ENCODE data around the gene KCMF1. TPM values are rescaled to one million over a fixed set of nuclear protein-coding genes. Genes with fewer than 3 reads are reported as not detected.

Gene KCMF1
- total and polyA plus RNA-seq, 2 of the 13 experiments (the other 11 are each of a cell fraction or from before 2014, with no cell fraction given): 62.1 to 116 TPM

GRCh38 chr2:85037622-85038021 is 66.7 kb downstream of the KCMF1 start (continued):
- TF ChIP-seq, protein P1, sequence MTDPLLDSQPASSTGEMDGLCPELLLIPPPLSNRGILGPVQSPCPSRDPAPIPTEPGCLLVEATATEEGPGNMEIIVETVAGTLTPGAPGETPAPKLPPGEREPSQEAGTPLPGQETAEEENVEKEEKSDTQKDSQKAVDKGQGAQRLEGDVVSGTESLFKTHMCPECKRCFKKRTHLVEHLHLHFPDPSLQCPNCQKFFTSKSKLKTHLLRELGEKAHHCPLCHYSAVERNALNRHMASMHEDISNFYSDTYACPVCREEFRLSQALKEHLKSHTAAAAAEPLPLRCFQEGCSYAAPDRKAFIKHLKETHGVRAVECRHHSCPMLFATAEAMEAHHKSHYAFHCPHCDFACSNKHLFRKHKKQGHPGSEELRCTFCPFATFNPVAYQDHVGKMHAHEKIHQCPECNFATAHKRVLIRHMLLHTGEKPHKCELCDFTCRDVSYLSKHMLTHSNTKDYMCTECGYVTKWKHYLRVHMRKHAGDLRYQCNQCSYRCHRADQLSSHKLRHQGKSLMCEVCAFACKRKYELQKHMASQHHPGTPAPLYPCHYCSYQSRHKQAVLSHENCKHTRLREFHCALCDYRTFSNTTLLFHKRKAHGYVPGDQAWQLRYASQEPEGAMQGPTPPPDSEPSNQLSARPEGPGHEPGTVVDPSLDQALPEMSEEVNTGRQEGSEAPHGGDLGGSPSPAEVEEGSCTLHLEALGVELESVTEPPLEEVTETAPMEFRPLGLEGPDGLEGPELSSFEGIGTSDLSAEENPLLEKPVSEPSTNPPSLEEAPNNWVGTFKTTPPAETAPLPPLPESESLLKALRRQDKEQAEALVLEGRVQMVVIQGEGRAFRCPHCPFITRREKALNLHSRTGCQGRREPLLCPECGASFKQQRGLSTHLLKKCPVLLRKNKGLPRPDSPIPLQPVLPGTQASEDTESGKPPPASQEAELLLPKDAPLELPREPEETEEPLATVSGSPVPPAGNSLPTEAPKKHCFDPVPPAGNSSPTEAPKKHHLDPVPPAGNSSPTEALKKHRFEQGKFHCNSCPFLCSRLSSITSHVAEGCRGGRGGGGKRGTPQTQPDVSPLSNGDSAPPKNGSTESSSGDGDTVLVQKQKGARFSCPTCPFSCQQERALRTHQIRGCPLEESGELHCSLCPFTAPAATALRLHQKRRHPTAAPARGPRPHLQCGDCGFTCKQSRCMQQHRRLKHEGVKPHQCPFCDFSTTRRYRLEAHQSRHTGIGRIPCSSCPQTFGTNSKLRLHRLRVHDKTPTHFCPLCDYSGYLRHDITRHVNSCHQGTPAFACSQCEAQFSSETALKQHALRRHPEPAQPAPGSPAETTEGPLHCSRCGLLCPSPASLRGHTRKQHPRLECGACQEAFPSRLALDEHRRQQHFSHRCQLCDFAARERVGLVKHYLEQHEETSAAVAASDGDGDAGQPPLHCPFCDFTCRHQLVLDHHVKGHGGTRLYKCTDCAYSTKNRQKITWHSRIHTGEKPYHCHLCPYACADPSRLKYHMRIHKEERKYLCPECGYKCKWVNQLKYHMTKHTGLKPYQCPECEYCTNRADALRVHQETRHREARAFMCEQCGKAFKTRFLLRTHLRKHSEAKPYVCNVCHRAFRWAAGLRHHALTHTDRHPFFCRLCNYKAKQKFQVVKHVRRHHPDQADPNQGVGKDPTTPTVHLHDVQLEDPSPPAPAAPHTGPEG (CRISPR knock-in tag; IDR thresholded peaks at IDR 0.05): no peak
- TF ChIP-seq GZF1 (CRISPR knock-in tag; IDR thresholded peaks at IDR 0.05): no peak
- TF ChIP-seq, protein P2, sequence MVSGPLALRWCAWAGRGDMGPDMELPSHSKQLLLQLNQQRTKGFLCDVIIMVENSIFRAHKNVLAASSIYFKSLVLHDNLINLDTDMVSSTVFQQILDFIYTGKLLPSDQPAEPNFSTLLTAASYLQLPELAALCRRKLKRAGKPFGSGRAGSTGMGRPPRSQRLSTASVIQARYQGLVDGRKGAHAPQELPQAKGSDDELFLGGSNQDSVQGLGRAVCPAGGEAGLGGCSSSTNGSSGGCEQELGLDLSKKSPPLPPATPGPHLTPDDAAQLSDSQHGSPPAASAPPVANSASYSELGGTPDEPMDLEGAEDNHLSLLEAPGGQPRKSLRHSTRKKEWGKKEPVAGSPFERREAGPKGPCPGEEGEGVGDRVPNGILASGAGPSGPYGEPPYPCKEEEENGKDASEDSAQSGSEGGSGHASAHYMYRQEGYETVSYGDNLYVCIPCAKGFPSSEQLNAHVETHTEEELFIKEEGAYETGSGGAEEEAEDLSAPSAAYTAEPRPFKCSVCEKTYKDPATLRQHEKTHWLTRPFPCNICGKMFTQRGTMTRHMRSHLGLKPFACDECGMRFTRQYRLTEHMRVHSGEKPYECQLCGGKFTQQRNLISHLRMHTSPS (CRISPR knock-in tag; IDR thresholded peaks at IDR 0.05; ENCODE audit: low read depth): no peak
- TF ChIP-seq, protein P3, sequence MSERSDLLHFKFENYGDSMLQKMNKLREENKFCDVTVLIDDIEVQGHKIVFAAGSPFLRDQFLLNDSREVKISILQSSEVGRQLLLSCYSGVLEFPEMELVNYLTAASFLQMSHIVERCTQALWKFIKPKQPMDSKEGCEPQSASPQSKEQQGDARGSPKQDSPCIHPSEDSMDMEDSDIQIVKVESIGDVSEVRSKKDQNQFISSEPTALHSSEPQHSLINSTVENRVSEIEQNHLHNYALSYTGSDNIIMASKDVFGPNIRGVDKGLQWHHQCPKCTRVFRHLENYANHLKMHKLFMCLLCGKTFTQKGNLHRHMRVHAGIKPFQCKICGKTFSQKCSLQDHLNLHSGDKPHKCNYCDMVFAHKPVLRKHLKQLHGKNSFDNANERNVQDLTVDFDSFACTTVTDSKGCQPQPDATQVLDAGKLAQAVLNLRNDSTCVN (CRISPR knock-in tag; IDR thresholded peaks at IDR 0.05; ENCODE audit: borderline replicate concordance): no peak
- TF ChIP-seq TRIM24 (CRISPR knock-in tag; IDR thresholded peaks at IDR 0.05): no peak
- no peak for TF ChIP-seq FOXK1 (CRISPR knock-in tag; IDR thresholded peaks at IDR 0.05; ENCODE audit: borderline replicate concordance, low read depth)
- no peak for TF ChIP-seq BCL6 (CRISPR knock-in tag; IDR thresholded peaks at IDR 0.05)
